GM23338 (cell line): Measurements from ENCODE around the gene GSTK1. TPM values are rescaled to one million over a fixed set of nuclear protein-coding genes. Genes with fewer than 3 reads are reported as not detected.

Source experiments
- ATAC-seq: fragments of 200-7000 bp; cut with Tn5 transposase; 3 replicates; pipeline ENCODE4 v1.9.1; 2020
- DNase-seq: peaks from one replicate; pipeline ENCODE4 v3.0.0-alpha.2; 2015; ENCODE audit warnings: low spot score
- H2AFZ ChIP-seq: fragments of 200-600 bp; sonication (generic); 2 replicates; pipeline ENCODE4 v1.8.0; 2016; ENCODE audit warnings: antibody characterized with exemption, mild to moderate bottlenecking, moderate library complexity
- H3F3A ChIP-seq: fragments of 200-600 bp; sonication (generic); replicated peaks from 2 replicates; pipeline ENCODE4 v1.8.0; 2017; ENCODE audit warnings: antibody characterized with exemption, mixed run types, low read depth
- H3K27ac ChIP-seq: fragments of 200-600 bp; sonication (generic); 2 replicates; pipeline ENCODE4 v1.6.1; 2016; ENCODE audit warnings: low read depth
- H3K27me3 ChIP-seq: fragments of 200-600 bp; sonication (generic); 2 replicates; pipeline ENCODE4 v1.8.0; 2016; ENCODE audit warnings: mild to moderate bottlenecking, mixed run types, moderate library complexity; ENCODE audit not compliant: insufficient read depth
- H3K36me3 ChIP-seq: fragments of 200-600 bp; sonication (generic); 2 replicates; pipeline ENCODE4 v1.8.0; 2016; ENCODE audit warnings: mild to moderate bottlenecking; ENCODE audit not compliant: insufficient read depth
- H3K4me1 ChIP-seq: fragments of 200-600 bp; sonication (generic); 2 replicates; pipeline ENCODE4 v1.8.0; 2016; ENCODE audit warnings: mild to moderate bottlenecking, moderate library complexity; ENCODE audit not compliant: insufficient read depth
- H3K4me2 ChIP-seq: fragments of 200-600 bp; sonication (generic); 2 replicates; pipeline ENCODE4 v1.7.1; 2017; ENCODE audit warnings: mixed run types
- H3K4me3 ChIP-seq: fragments of 200-600 bp; sonication (generic); 2 replicates; pipeline ENCODE4 v1.6.1; 2016; ENCODE audit warnings: mixed run types
- H3K79me2 ChIP-seq: fragments of 200-600 bp; sonication (generic); replicated peaks from 2 replicates; pipeline ENCODE4 v1.8.0; 2017; ENCODE audit warnings: mild to moderate bottlenecking; ENCODE audit not compliant: insufficient read depth
- H3K9me2 ChIP-seq: fragments of 200-600 bp; sonication (generic); 2 replicates; pipeline ENCODE4 v1.8.0; 2017; ENCODE audit not compliant: insufficient read depth
- H4K20me1 ChIP-seq: fragments of 200-600 bp; sonication (generic); replicated peaks from 2 replicates; pipeline ENCODE4 v1.8.0; 2017; ENCODE audit warnings: mild to moderate bottlenecking; ENCODE audit not compliant: insufficient read depth
- H3K27ac Mint-ChIP-seq: 2 replicates; pipeline ENCODE4 v1.8.0; 2020; ENCODE audit warnings: inconsistent platforms, mild to moderate bottlenecking, moderate library complexity, mixed read lengths
- H3K27me3 Mint-ChIP-seq: 3 replicates; pipeline ENCODE4 v1.8.0; 2022; ENCODE audit warnings: low read depth, mild to moderate bottlenecking, moderate library complexity, mixed read lengths, inconsistent platforms; ENCODE audit not compliant: insufficient read depth, poor library complexity
- H3K36me3 Mint-ChIP-seq: 3 replicates; pipeline ENCODE4 v1.8.0; 2021; ENCODE audit warnings: low read depth, mild to moderate bottlenecking, inconsistent platforms, moderate library complexity, mixed read lengths
- H3K4me1 Mint-ChIP-seq: 3 replicates; pipeline ENCODE4 v1.8.0; 2020; ENCODE audit warnings: mild to moderate bottlenecking, inconsistent platforms, mixed read lengths
- H3K4me3 Mint-ChIP-seq: 3 replicates; pipeline ENCODE4 v1.8.0; 2021; ENCODE audit warnings: moderate library complexity, mild to moderate bottlenecking, inconsistent platforms, mixed read lengths
- H3K9me3 Mint-ChIP-seq: 3 replicates; pipeline ENCODE4 v1.8.0; 2020; ENCODE audit warnings: moderate library complexity, mild to moderate bottlenecking, inconsistent platforms, mixed read lengths
- CREB1 ChIP-seq: fragments of 250-450 bp; sonication (Bioruptor Pico); IDR thresholded peaks from 2 replicates; pipeline ENCODE4 v1.5.0; 2020; ENCODE audit warnings: low read depth, mild to moderate bottlenecking, moderate library complexity
- EZH2 ChIP-seq: fragments of 200-600 bp; sonication (generic); IDR thresholded peaks from one replicate; pipeline ENCODE4 v1.8.0; 2017; ENCODE audit warnings: antibody characterized with exemption, mild to moderate bottlenecking, low read depth; ENCODE audit not compliant: unreplicated experiment
- EZH2phosphoT487 ChIP-seq: fragments of 200-600 bp; sonication (generic); IDR thresholded peaks from one replicate; pipeline ENCODE4 v1.8.1; 2018; ENCODE audit warnings: antibody characterized with exemption; ENCODE audit not compliant: unreplicated experiment
- JUNB ChIP-seq: IDR thresholded peaks from one replicate; pipeline ENCODE4 v1.6.1; 2016; ENCODE audit warnings: antibody characterized with exemption; ENCODE audit not compliant: unreplicated experiment
- NANOG ChIP-seq: IDR thresholded peaks from 2 replicates; pipeline ENCODE4 v1.6.1; 2016; ENCODE audit warnings: antibody characterized with exemption, borderline replicate concordance
- POLR2AphosphoS5 ChIP-seq: IDR thresholded peaks from 2 replicates; pipeline ENCODE4 v1.6.1; 2016; ENCODE audit warnings: antibody characterized with exemption, low read depth
- STAT1 ChIP-seq: IDR thresholded peaks from one replicate; pipeline ENCODE4 v1.6.1; 2016; ENCODE audit warnings: antibody characterized with exemption; ENCODE audit not compliant: unreplicated experiment
- ZNF114 ChIP-seq: fragments of 250-450 bp; sonication (Bioruptor Pico); IDR thresholded peaks from 2 replicates; pipeline ENCODE4 v1.5.0; 2020; ENCODE audit warnings: mild to moderate bottlenecking, moderate library complexity
- ZNF331 ChIP-seq: fragments of 250-450 bp; sonication (Bioruptor Pico); IDR thresholded peaks from 2 replicates; pipeline ENCODE4 v1.5.0; 2020; ENCODE audit warnings: low read depth, mild to moderate bottlenecking, moderate library complexity
- polyA plus RNA-seq: library from polyadenylated mRNA; unstranded; fragments of >200 nt; fragmentation: Nextera tagmentation; extraction: Ambion mirVana; gene quantifications from 2 replicates; pipeline ENCODE4 v1.2.1, GENCODE V29; 2016
- total RNA-seq: library from RNA; depleted of rRNA; stranded (reverse); fragments of >200 nt; shearing (Covaris generic); gene quantifications from 2 replicates; pipeline ENCODE4 v1.2.3, GENCODE V29; 2014
- TF ChIP-seq, protein P1 (sequence below): fragments of 250-450 bp; sonication (Bioruptor Pico); IDR thresholded peaks from 2 replicates; pipeline ENCODE4 v1.5.0; 2020; ENCODE audit warnings: mild to moderate bottlenecking, moderate library complexity
- TF ChIP-seq, protein P2 (sequence below), 2 experiments: fragments of 200-600 bp in 1 of 2; sonication (generic) in 1 of 2; conservative IDR thresholded peaks; 2 replicates each; pipeline versions ENCODE4 v1.5.1 to v1.6.1; 2016 to 2017; ENCODE audit warnings: antibody characterized with exemption in 2 of 2, low read depth in 2 of 2, mild to moderate bottlenecking in 2 of 2, moderate library complexity in 1 of 2
- TF ChIP-seq, protein P3 (sequence below): IDR thresholded peaks from 2 replicates; pipeline ENCODE4 v1.6.1; 2016; ENCODE audit warnings: antibody characterized with exemption
- TF ChIP-seq, protein P4 (sequence below): IDR thresholded peaks from one replicate; pipeline ENCODE4 v1.6.1; 2018; ENCODE audit warnings: antibody characterized with exemption; ENCODE audit not compliant: unreplicated experiment

Gene GSTK1
- total and polyA plus RNA-seq, 2 experiments from 2014 or later = 26.4 to 27.5 TPM

GRCh38 chr7:143242306-143242705 lies 20.9 kb upstream of the GSTK1 start (continued):
- TF ChIP-seq JUNB = no peak

GRCh38 chr7:143243111-143243510 lies 20.1 kb upstream of the GSTK1 start:
- Histone ChIP-seq H3K27me3 (no peaks in the 10 kb centered on the region), H3K4me1 (no peaks in the 10 kb centered on the region), H4K20me1 (no peaks in the 10 kb centered on the region), H2AFZ (no peak overlapping the region), H3K27ac (no peak overlapping the region), H3F3A (no peaks in the 10 kb centered on the region), H3K36me3 (no peaks in the 10 kb centered on the region), H3K4me3 (no peak overlapping the region), H3K4me2 (no peak overlapping the region), H3K79me2 (no peaks in the 10 kb centered on the region), H3K9me2 (no peaks in the 10 kb centered on the region)
- H3K9me3 Mint-ChIP-seq = no peaks in the 10 kb centered on the region
- H3K27ac Mint-ChIP-seq = no peak overlapping the region
- TF ChIP-seq STAT1 (no peak), JUNB (no peak), EZH2 (no peak), ZNF114 (CRISPR knock-in tag) (no peak), CREB1 (CRISPR knock-in tag) (no peak), ZNF331 (CRISPR knock-in tag) (no peak), POLR2AphosphoS5 (no peak), NANOG (no peak), EZH2phosphoT487 (no peak)
- TF ChIP-seq, protein P1, sequence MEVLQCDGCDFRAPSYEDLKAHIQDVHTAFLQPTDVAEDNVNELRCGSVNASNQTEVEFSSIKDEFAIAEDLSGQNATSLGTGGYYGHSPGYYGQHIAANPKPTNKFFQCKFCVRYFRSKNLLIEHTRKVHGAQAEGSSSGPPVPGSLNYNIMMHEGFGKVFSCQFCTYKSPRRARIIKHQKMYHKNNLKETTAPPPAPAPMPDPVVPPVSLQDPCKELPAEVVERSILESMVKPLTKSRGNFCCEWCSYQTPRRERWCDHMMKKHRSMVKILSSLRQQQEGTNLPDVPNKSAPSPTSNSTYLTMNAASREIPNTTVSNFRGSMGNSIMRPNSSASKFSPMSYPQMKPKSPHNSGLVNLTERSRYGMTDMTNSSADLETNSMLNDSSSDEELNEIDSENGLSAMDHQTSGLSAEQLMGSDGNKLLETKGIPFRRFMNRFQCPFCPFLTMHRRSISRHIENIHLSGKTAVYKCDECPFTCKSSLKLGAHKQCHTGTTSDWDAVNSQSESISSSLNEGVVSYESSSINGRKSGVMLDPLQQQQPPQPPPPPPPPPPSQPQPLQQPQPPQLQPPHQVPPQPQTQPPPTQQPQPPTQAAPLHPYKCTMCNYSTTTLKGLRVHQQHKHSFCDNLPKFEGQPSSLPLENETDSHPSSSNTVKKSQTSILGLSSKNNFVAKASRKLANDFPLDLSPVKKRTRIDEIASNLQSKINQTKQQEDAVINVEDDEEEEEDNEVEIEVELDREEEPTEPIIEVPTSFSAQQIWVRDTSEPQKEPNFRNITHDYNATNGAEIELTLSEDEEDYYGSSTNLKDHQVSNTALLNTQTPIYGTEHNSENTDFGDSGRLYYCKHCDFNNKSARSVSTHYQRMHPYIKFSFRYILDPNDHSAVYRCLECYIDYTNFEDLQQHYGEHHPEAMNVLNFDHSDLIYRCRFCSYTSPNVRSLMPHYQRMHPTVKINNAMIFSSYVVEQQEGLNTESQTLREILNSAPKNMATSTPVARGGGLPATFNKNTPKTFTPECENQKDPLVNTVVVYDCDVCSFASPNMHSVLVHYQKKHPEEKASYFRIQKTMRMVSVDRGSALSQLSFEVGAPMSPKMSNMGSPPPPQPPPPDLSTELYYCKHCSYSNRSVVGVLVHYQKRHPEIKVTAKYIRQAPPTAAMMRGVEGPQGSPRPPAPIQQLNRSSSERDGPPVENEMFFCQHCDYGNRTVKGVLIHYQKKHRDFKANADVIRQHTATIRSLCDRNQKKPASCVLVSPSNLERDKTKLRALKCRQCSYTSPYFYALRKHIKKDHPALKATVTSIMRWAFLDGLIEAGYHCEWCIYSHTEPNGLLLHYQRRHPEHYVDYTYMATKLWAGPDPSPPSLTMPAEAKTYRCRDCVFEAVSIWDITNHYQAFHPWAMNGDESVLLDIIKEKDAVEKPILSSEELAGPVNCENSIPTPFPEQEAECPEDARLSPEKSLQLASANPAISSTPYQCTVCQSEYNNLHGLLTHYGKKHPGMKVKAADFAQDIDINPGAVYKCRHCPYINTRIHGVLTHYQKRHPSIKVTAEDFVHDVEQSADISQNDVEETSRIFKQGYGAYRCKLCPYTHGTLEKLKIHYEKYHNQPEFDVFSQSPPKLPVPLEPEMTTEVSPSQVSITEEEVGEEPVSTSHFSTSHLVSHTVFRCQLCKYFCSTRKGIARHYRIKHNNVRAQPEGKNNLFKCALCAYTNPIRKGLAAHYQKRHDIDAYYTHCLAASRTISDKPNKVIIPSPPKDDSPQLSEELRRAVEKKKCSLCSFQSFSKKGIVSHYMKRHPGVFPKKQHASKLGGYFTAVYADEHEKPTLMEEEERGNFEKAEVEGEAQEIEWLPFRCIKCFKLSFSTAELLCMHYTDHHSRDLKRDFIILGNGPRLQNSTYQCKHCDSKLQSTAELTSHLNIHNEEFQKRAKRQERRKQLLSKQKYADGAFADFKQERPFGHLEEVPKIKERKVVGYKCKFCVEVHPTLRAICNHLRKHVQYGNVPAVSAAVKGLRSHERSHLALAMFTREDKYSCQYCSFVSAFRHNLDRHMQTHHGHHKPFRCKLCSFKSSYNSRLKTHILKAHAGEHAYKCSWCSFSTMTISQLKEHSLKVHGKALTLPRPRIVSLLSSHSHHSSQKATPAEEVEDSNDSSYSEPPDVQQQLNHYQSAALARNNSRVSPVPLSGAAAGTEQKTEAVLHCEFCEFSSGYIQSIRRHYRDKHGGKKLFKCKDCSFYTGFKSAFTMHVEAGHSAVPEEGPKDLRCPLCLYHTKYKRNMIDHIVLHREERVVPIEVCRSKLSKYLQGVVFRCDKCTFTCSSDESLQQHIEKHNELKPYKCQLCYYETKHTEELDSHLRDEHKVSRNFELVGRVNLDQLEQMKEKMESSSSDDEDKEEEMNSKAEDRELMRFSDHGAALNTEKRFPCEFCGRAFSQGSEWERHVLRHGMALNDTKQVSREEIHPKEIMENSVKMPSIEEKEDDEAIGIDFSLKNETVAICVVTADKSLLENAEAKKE = no peak
- TF ChIP-seq, protein P2, sequence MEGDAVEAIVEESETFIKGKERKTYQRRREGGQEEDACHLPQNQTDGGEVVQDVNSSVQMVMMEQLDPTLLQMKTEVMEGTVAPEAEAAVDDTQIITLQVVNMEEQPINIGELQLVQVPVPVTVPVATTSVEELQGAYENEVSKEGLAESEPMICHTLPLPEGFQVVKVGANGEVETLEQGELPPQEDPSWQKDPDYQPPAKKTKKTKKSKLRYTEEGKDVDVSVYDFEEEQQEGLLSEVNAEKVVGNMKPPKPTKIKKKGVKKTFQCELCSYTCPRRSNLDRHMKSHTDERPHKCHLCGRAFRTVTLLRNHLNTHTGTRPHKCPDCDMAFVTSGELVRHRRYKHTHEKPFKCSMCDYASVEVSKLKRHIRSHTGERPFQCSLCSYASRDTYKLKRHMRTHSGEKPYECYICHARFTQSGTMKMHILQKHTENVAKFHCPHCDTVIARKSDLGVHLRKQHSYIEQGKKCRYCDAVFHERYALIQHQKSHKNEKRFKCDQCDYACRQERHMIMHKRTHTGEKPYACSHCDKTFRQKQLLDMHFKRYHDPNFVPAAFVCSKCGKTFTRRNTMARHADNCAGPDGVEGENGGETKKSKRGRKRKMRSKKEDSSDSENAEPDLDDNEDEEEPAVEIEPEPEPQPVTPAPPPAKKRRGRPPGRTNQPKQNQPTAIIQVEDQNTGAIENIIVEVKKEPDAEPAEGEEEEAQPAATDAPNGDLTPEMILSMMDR (conservative IDR thresholded peaks at IDR 0.05; ENCODE audit: low read depth in 2 of 2) = no peak
- TF ChIP-seq, protein P3, sequence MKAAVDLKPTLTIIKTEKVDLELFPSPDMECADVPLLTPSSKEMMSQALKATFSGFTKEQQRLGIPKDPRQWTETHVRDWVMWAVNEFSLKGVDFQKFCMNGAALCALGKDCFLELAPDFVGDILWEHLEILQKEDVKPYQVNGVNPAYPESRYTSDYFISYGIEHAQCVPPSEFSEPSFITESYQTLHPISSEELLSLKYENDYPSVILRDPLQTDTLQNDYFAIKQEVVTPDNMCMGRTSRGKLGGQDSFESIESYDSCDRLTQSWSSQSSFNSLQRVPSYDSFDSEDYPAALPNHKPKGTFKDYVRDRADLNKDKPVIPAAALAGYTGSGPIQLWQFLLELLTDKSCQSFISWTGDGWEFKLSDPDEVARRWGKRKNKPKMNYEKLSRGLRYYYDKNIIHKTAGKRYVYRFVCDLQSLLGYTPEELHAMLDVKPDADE = no peak
- TF ChIP-seq, protein P4, sequence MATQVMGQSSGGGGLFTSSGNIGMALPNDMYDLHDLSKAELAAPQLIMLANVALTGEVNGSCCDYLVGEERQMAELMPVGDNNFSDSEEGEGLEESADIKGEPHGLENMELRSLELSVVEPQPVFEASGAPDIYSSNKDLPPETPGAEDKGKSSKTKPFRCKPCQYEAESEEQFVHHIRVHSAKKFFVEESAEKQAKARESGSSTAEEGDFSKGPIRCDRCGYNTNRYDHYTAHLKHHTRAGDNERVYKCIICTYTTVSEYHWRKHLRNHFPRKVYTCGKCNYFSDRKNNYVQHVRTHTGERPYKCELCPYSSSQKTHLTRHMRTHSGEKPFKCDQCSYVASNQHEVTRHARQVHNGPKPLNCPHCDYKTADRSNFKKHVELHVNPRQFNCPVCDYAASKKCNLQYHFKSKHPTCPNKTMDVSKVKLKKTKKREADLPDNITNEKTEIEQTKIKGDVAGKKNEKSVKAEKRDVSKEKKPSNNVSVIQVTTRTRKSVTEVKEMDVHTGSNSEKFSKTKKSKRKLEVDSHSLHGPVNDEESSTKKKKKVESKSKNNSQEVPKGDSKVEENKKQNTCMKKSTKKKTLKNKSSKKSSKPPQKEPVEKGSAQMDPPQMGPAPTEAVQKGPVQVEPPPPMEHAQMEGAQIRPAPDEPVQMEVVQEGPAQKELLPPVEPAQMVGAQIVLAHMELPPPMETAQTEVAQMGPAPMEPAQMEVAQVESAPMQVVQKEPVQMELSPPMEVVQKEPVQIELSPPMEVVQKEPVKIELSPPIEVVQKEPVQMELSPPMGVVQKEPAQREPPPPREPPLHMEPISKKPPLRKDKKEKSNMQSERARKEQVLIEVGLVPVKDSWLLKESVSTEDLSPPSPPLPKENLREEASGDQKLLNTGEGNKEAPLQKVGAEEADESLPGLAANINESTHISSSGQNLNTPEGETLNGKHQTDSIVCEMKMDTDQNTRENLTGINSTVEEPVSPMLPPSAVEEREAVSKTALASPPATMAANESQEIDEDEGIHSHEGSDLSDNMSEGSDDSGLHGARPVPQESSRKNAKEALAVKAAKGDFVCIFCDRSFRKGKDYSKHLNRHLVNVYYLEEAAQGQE = no peak
- H3K27me3 Mint-ChIP-seq = no peaks in the 10 kb centered on the region
- no peaks in the 10 kb centered on the region; the same call in 2 of the 3 replicates for H3K4me1 Mint-ChIP-seq
- no peak overlapping the region for H3K4me3 Mint-ChIP-seq
- H3K36me3 Mint-ChIP-seq = no peaks in the 10 kb centered on the region
- no peak for DNase-seq
- ATAC-seq = no peak
